GM06990 (cell line): Measurements from ENCODE around the gene AFF2.

Experiments
- DNase-seq: peaks from one replicate; pipeline ENCODE4 v3.0.0-alpha.2; 2011; ENCODE audit not compliant: insufficient read length; ENCODE audit errors: extremely low read depth
- H3K27me3 ChIP-seq: replicated peaks from 2 replicates; pipeline ENCODE4 v1.6.0; 2011; ENCODE audit warnings: low read length; ENCODE audit not compliant: control insufficient read depth, insufficient read depth
- H3K36me3 ChIP-seq: 2 replicates; pipeline ENCODE4 v1.5.1; 2011; ENCODE audit warnings: low read length; ENCODE audit not compliant: control insufficient read depth, insufficient read depth
- H3K4me3 ChIP-seq: replicated peaks from 2 replicates; pipeline ENCODE4 v1.5.1; 2011; ENCODE audit warnings: low read depth, mild to moderate bottlenecking, control low read depth, low read length
- TF ChIP-seq, protein P1 (sequence below): IDR thresholded peaks from 2 replicates; pipeline ENCODE4 v1.5.1; 2011; ENCODE audit warnings: low read length, control low read depth, mild to moderate bottlenecking, inconsistent platforms; ENCODE audit not compliant: insufficient read depth, poor library complexity, severe bottlenecking

AFF2 gene

DNA sequence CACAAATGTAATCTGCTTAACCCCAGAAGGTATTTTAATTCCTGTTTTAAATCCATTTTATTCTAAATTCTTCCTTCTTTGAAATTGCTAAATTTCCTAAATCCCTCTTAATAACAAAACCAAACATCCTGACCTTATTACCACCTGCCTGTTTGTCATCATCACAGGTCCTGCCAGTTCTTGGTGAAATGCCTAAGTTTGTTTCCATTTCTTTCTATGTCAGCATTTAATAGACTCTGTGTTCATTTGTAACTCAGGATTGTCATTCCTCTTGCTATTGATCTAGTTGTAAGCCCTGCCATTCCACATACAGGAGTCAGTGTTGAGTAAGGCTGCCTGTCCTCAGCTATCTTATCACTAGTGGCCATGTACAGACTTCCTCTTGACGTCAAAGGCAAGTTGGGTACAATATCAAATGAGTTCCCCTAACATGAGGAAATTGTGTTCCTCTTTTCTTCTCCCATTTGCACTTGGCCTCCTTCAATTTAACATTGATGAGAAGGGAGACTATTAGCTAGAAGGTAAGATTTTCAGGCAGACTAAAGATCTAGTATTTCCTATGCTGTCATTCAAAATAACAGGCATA lies 440.1 kb downstream of the AFF2 start:
- Histone ChIP-seq H3K27me3 (no peaks in the 10 kb centered on the region), H3K4me3 (no peak overlapping the region), H3K36me3 (no peaks in the 10 kb centered on the region)
- TF ChIP-seq, protein P1, sequence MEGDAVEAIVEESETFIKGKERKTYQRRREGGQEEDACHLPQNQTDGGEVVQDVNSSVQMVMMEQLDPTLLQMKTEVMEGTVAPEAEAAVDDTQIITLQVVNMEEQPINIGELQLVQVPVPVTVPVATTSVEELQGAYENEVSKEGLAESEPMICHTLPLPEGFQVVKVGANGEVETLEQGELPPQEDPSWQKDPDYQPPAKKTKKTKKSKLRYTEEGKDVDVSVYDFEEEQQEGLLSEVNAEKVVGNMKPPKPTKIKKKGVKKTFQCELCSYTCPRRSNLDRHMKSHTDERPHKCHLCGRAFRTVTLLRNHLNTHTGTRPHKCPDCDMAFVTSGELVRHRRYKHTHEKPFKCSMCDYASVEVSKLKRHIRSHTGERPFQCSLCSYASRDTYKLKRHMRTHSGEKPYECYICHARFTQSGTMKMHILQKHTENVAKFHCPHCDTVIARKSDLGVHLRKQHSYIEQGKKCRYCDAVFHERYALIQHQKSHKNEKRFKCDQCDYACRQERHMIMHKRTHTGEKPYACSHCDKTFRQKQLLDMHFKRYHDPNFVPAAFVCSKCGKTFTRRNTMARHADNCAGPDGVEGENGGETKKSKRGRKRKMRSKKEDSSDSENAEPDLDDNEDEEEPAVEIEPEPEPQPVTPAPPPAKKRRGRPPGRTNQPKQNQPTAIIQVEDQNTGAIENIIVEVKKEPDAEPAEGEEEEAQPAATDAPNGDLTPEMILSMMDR, result no peak
- no peak for DNase-seq

DNA sequence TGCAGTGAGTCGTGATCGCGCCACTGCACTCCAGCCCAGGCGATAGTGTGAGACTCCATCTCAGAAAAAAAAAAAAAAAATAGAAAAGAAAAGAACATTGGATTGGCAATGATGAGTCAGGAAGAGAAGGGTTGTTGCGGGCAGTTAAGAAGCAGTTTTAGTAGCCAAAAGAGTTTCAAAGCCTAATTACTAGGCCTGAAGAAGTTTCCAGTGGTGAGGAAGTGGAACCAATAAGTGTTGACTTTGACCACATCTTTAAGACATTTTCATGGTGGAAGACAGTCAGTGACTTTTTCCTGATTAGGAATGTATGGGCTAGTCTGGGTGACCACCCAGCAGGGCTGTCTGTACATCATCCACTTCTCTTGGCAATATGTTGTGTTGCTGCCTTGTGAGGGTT lies 442.3 kb downstream of the AFF2 start:
- no peak for DNase-seq
- Histone ChIP-seq H3K36me3 (no peaks in the 10 kb centered on the region), H3K4me3 (no peak overlapping the region), H3K27me3 (no peaks in the 10 kb centered on the region)
- TF ChIP-seq, protein P1, result no peak

DNA sequence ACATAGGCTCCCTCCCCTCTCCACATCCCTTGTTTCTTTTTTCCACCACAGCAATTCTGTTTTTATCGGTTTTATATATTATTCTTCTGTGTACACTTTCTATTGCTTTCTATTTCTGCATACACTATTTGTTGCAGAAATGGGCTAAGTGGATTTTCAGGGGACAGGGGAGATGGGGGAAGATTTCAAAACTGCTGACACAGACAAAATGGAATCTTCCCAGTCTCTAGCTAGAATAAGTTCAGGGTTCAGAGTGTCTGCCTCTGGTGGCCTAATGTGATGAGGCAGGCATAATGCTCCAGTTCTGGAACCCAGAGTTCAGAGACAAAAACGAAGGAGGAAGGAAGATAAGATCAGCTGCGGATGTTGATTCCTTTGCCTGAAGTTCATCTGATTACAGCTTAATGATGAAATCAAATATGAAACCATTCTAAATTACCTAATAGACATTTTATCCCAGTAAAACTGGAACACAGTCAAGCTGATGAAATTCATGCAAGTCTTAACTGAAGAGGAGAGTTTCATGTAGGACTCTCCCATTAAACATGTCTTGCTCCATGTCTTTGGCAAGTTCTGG lies 447.1 kb downstream of the AFF2 start:
- Histone ChIP-seq H3K36me3 (no peaks in the 10 kb centered on the region), H3K4me3 (no peak overlapping the region), H3K27me3 (no peaks in the 10 kb centered on the region)
- DNase-seq, result no peak
- TF ChIP-seq, protein P1, result no peak

DNA sequence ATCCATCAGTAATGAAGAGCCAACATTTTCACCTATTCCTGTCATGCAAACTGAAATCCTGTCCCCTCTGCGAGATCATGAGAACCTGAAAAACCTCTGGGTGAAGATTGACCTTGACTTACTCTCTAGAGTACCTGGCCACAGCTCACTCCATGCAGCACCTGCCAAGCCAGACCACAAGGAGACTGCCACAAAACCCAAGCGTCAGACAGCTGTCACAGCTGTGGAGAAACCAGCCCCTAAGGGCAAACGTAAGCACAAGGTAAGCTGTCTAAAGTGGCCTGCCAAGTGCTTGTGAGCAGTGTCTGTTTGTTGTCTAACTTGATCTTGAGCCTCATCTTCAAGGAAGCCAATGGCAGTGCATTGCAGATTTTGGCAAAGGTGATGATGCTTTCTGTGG lies 455.9 kb downstream of the AFF2 start:
- Histone ChIP-seq H3K36me3 (no peaks in the 10 kb centered on the region), H3K4me3 (no peak overlapping the region), H3K27me3 (no peaks in the 10 kb centered on the region)
- DNase-seq, result no peak
- TF ChIP-seq, protein P1, result no peak

DNA sequence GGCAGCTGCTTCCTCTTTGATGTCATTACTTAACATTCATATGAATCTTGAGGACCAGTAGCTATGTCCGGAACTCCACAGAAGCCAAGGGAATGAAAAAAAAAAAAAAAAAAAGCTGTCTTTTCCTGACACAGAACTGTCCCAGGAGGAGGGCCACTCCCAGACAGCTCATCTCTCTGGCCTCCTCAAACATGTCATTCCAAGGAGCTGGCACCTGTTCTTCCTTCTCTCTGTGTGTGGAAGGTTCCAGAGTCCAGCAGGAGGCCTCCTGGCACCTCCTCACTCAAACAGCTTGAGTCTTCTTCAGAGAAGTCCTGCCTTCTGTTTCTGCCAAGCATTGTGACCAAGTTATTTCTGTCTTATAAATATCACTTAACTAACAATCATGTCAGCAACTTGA lies 458.5 kb downstream of the AFF2 start:
- Histone ChIP-seq H3K27me3 (no peaks in the 10 kb centered on the region), H3K4me3 (no peak overlapping the region), H3K36me3 (no peaks in the 10 kb centered on the region)
- no peak for DNase-seq
- TF ChIP-seq, protein P1, result no peak

DNA sequence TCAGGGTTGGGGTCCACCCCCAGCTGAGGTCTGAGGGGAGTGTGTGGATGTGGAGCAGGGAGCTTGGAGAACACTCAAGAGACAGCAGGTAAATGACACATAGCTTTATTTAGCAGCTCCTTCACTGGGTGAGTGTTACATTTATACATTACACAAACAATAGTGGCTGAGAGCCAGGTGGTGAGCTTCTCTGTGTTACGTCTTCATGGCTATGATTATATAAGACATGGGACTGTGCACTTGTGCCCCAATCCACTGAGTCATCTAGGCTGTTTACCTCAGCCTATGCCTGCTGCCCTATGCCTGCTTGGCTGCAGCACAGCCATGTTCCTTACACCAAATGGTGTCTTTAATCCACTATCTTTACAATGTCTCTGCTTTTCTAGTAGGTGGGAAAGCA lies 459.6 kb downstream of the AFF2 start:
- no peaks in the 10 kb centered on the region for H3K36me3 ChIP-seq
- H3K4me3 ChIP-seq, result no peak overlapping the region
- TF ChIP-seq, protein P1, result no peak
- DNase-seq, result no peak
- H3K27me3 ChIP-seq, result no peaks in the 10 kb centered on the region
